Stomach (tissue), 9 donors: ENCODE data around the gene SMIM41. TPM values are rescaled to one million over a fixed set of nuclear protein-coding genes. Genes with fewer than 3 reads are reported as not detected.

Source experiments
- DNase-seq, 2 donors: peaks; one replicate each; pipeline versions ENCODE4 v3.0.0 to v3.0.0-alpha.2; 2013 to 2019
- H3K27ac ChIP-seq, 5 donors: fragments of 200-600 bp in 4 of 5; sonication (generic) in 4 of 5; one replicate each; pipeline ENCODE4 v1.5.1; 2013 to 2019; ENCODE audit warnings: mild to moderate bottlenecking in 1 of 5, moderate library complexity in 1 of 5
- H3K27me3 ChIP-seq, 3 donors: fragments of 200-600 bp; sonication (generic); one replicate each; pipeline ENCODE4 v1.5.1; 2017 to 2019; ENCODE audit warnings: mixed run types in 1 of 3
- H3K36me3 ChIP-seq, 4 donors: fragments of 200-600 bp; sonication (generic); 1 replicate in 3 of 4; 2 replicates in 1 of 4; pipeline ENCODE4 v1.5.1; 2016 to 2019
- H3K4me1 ChIP-seq, 4 donors: fragments of 200-600 bp; sonication (generic); one replicate each; pipeline ENCODE4 v1.5.1; 2016 to 2019
- H3K4me3 ChIP-seq, 4 donors: fragments of 200-600 bp; sonication (generic) in 3 of 4; one replicate each; pipeline ENCODE4 v1.5.1; 2016 to 2019; ENCODE audit warnings: mild to moderate bottlenecking in 1 of 4
- H3K9me3 ChIP-seq, 4 donors: fragments of 200-600 bp; sonication (generic); one replicate each; pipeline ENCODE4 v1.5.1; 2016 to 2019
- CTCF ChIP-seq, 7 experiments: fragments of 450-650 bp in 4 of 7; fragments of 200-600 bp in 3 of 7; sonication (generic) in 3 of 7; IDR thresholded peaks; one replicate each; pipeline ENCODE4 v1.5.1; 2016 to 2019; ENCODE audit warnings: antibody characterized with exemption in 7 of 7, control low read depth in 2 of 7, mild to moderate bottlenecking in 1 of 7
- EP300 ChIP-seq: sonication (generic); formaldehyde crosslinking; IDR thresholded peaks from one replicate; pipeline ENCODE4 v1.6.1; 2017; ENCODE audit warnings: antibody characterized with exemption
- POLR2A ChIP-seq, 4 donors: fragments of 450-650 bp; IDR thresholded peaks; one replicate each; pipeline ENCODE4 v1.6.1; 2016; ENCODE audit warnings: antibody characterized with exemption in 4 of 4, control low read depth in 2 of 4, mild to moderate bottlenecking in 1 of 4, moderate library complexity in 1 of 4
- POLR2AphosphoS5 ChIP-seq, 3 donors: sonication (generic); formaldehyde crosslinking; IDR thresholded peaks; one replicate each; pipeline ENCODE4 v1.6.1; 2016; ENCODE audit warnings: antibody characterized with exemption in 3 of 3
- WGBS, 5 donors: extraction: QIAGEN DNeasy Blood & Tissue Kit in 3 of 5; methylation state at CpG; one replicate each; pipeline versions ENCODE4 v1.1.5 to v1.1.7; 2013 to 2018; 5-methylcytosine and 5-hydroxymethylcytosine counted together
- intact Hi-C: fragments of 100-400 bp; cut with DNase I; formaldehyde crosslinking; loops from one replicate; pipeline ENCODE4 v1.15.1; 2023; ENCODE audit warnings: low total_unique reads
- polyA plus RNA-seq, 3 donors: library from polyadenylated mRNA; stranded (reverse); fragments of 200-250 nt; gene quantifications; one replicate each; pipeline ENCODE4 v1.2.3, GENCODE V29; 2013
- total RNA-seq, 5 donors: library from RNA; depleted of rRNA; stranded (reverse); fragments of >200 nt; gene quantifications; one replicate each; pipeline versions ENCODE4 v1.1.0 to v1.2.3, GENCODE V29; 2014 to 2016
- donor health status: healthy with polysubstance abuse.
- donor health status: Bipolar disorder and iron deficiency.
- donor health status: healthy.

Gene SMIM41
- total and polyA plus RNA-seq, 8 donors = 1.1 to 21.6 (median 6.5) TPM; not detected in 1

DNA sequence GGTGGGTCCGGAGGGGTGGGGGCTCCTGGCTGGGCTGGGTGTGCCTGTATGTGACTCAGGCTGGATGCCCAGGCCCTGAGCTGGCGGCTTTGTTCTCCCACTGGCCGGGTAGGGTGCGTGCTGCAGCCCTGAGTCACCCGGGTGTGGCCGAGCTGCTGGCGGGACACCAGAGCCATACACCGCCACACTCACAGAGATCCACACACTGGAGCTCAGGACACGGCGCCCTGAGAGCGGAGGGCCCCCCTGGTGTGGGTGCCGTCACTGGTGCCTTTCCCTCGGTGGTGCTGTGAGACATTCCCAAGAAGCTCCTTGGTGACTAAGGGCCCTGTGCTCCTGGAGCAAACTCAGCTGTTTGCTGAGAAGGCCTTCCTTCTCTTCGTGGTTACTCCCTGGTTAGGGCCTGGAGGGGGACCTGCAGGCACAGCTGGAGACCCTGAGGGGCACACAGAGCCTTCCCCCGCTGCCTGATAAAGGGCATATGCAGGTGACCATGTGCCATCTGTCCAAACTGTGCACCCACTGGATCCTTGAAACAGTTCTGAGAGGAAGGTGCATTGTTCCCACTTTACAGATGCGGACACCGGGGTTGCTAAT, 68.0 kb downstream of the SMIM41 start:
- TF ChIP-seq EP300 (no peak), POLR2AphosphoS5 (IDR thresholded peaks at IDR 0.05) (peak; percentile 26 to 92 (median 90))
- Histone ChIP-seq H3K4me1 (peaks cover 42 to 68% (median 56%) of the 10 kb centered on the region in 4 donors), H3K27ac (peak overlapping the region; percentile 85 to 92 (median 88))

DNA sequence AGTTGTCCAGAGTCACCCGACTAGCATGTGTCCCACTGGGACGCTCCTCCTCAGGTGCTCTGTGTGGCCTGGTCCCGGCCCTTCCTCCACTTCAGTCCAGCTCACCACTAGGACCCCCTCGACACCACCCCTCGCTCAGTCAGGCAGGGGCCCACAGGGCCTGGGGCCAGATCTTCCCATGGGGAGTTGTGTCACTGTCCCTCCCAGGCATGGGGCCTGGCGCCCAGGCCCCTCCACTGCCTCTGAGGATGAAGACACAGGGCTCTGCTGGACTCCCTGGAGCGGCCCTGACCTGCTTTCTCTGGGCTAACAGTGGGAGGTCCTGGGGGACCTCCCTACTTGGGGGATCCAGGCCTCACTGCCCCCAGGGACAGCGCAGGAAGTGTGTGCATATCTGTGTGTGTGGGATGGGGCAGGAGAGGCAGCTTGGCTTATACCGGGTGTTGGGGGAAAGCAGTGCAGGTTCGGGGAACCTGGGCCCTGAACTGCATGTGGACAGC, 68.5 kb downstream of the SMIM41 start:
- 58 to 88% (median 65%) methylated on average over 6 to 10 of the region's 10 CpGs for WGBS, 5 donors
- DNase-seq = no peak
- H3K27ac ChIP-seq = peak overlapping the region; percentile 85 to 92 (median 88)
- H3K27me3 ChIP-seq = peaks cover 0 to 11% (median 9%) of the 10 kb centered on the region in 3 donors
- no peak overlapping the region for H3K4me3 ChIP-seq
- peaks cover 45 to 73% (median 61%) of the 10 kb centered on the region in 4 donors for H3K4me1 ChIP-seq
- H3K36me3 ChIP-seq = no peaks in the 10 kb centered on the region
- no peak for TF ChIP-seq POLR2AphosphoS5 (IDR thresholded peaks at IDR 0.05)
- no peak for TF ChIP-seq EP300
- no peak for TF ChIP-seq CTCF (IDR thresholded peaks at IDR 0.05)
- no peak for TF ChIP-seq POLR2A (IDR thresholded peaks at IDR 0.05)
- intact Hi-C loops = no loop called here
- H3K9me3 ChIP-seq = no peaks in the 10 kb centered on the region

More for the DNA sequence above, 68.0 kb downstream of the SMIM41 start:
- H3K36me3 ChIP-seq = no peaks in the 10 kb centered on the region
- no peaks in the 10 kb centered on the region for H3K9me3 ChIP-seq
- peak overlapping the region in 1 of 4 donors; percentile 0 for H3K4me3 ChIP-seq
- intact Hi-C loops = no loop called here
- peaks cover 0 to 8% (median 6%) of the 10 kb centered on the region in 3 donors for H3K27me3 ChIP-seq
- 24 to 39% (median 31%) methylated on average over 12 to 17 of the region's 17 CpGs for WGBS, 5 donors
- DNase-seq = peak; percentile 96

DNA sequence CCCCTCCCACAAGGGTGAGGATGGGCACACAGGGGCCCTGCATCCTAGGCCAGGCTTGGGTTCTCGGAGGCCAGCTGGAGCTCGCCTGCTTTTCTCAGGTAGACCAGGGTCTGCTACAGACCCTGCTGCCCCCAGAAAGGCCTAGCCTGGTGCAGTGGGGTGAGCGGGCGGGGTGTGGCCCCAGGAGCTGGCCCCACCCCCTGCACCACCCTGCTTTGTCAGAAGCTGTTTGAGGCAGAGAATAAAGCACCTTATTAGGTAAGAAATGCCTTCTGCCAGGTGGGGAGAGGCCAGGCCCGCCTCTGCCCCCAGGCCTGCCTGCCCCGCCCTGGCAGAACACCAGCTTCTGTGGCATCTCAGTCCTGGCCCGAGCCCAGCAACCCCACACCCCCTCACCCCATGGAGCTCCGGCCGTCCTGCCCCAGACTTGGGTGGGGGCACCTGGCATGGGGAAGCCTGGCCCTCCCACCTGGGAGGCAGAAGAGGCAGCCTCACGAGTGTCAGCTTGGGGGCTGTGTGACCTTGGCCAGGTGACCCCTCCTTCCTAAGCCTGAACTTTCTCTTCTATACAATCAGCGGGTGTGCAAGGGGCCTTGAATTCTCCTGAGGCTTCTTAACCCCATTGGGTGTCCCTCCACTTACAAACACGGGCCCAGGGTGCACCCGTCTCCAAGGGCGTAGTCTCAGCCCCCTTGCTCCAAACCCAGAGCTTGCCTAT, 69.1 kb downstream of the SMIM41 start:
- TF ChIP-seq CTCF (IDR thresholded peaks at IDR 0.05) (no peak), POLR2AphosphoS5 (IDR thresholded peaks at IDR 0.05) (peak in 1 of 3 donors; percentile 51)
- intact Hi-C loops = no loop called here
- Histone ChIP-seq H3K27me3 (peaks cover 0 to 12% (median 9%) of the 10 kb centered on the region in 3 donors), H3K4me3 (no peak overlapping the region), H3K9me3 (no peaks in the 10 kb centered on the region), H3K4me1 (peaks cover 45 to 73% (median 62%) of the 10 kb centered on the region in 4 donors), H3K27ac (peak overlapping the region; percentile 85 to 92 (median 88)), H3K36me3 (no peaks in the 10 kb centered on the region)
- WGBS, 5 donors = 42 to 57% (median 49%) methylated on average over 11 to 14 of the region's 14 CpGs
- DNase-seq = peak; percentile 86 to 94

GRCh38 chr12:52149182-52149641, 69.7 kb downstream of the SMIM41 start:
- H3K4me1 ChIP-seq = peaks cover 45 to 70% (median 62%) of the 10 kb centered on the region in 4 donors
- H3K9me3 ChIP-seq = no peaks in the 10 kb centered on the region
- peak overlapping the region; percentile 74 to 92 (median 88) for H3K27ac ChIP-seq
- WGBS, 5 donors = 44 to 64% (median 55%) methylated on average over 5 to 6 of the region's 6 CpGs
- intact Hi-C loops = no loop called here
- H3K4me3 ChIP-seq = no peak overlapping the region
- DNase-seq = no peak
- peaks cover 0 to 12% (median 9%) of the 10 kb centered on the region in 3 donors for H3K27me3 ChIP-seq
- no peaks in the 10 kb centered on the region for H3K36me3 ChIP-seq
- no peak for TF ChIP-seq CTCF (IDR thresholded peaks at IDR 0.05)
- no peak for TF ChIP-seq POLR2A (IDR thresholded peaks at IDR 0.05)
- no peak for TF ChIP-seq POLR2AphosphoS5 (IDR thresholded peaks at IDR 0.05)
- no peak for TF ChIP-seq EP300
